Stimulated activated CD4-positive, alpha-beta T cell treated with anti-CD3 and anti-CD28 coated beads, TNF-alpha, amount 100 ng/mL, for 1 hour (primary cell): Measurements from ENCODE around the gene NUCB2.
A peak's percentile ranks its signal among the peaks of the same experiment; 100 is the strongest.

Experiments used
- DNase-seq, 3 donors: peaks; one replicate each; pipeline ENCODE4 v3.0.0-alpha.2; 2020; ENCODE audit warnings: low read depth in 3 of 3, low spot score in 1 of 3

Gene NUCB2

DNA sequence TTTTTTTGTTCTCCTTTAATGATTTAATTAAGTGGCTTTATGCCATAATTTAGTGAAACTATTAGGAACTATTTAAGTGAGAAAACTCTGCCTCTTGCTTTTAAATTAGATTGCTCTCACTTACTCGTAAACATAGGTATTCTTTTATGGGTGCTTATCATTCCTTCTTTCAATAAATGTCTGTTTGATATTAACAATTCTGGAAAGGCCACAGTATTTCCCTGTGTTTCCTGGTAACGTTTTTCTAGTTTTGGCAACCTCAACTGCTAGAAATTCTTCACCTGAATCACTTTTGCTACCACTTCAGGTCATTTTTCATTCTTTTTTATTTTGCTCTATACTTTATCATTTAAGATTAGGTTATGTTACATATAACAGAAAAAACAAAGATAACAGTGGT, 55.1 kb downstream of the NUCB2 start:
- DNase-seq: no peak

DNA sequence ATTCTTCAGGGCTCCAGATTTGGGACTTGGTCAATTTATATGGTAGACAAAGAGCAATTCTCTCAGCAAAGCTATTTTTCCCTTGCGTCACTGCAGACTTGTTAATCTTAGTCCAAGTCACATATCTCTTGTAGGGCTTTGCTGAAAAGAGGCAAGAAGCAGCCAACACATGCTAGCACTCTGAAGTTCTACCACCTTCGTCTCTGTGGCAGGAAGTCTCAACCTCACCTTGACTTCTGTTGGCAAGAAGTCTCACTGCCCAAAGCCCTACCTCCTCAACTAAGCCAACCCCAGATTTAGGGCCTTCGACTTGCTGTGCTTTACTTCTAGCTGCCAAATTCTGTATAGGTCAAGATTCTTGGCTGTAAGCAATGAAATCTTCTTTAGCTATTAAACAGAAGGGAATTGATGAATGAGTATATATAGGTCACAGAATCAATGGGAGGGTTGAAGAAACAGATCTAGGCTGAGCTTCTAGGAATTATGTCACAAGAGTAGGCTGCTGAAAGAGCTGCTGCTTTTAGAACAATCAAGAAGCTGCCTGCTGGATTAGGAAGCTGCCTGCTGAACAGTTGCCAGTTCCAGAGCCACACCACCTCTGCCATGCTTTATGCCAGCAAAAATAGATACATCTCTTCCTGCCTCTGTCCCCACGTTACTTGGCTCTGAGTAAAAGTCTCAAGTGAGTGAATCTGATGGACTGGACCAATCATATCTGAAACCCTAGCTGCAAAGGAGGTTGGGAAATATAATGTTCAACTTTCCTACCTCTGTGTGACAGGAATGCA, 57.5 kb downstream of the NUCB2 start:
- DNase-seq: no peak

DNA sequence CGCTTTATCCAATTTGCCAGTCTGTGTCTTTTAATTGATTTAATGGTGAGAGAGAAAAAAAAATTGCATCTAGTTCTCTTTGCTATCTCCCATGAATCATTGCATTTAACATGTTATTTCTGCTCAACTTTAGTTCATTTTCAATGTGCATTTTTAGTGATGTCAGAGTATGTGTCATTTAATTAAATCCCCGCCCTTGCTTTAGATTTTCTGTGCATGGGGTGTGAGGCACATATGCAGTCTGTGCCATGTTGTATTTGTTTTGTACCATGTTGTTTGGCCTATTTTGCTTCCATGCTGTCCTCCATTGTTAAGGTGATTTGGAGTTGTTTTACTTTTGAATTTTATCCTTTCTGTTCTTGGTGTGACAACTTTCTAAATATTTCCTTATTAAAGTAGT, 66.7 kb downstream of the NUCB2 start:
- DNase-seq: no peak

GRCh38 chr11:17343907-17344306, 67.4 kb downstream of the NUCB2 start:
- no peak for DNase-seq

DNA sequence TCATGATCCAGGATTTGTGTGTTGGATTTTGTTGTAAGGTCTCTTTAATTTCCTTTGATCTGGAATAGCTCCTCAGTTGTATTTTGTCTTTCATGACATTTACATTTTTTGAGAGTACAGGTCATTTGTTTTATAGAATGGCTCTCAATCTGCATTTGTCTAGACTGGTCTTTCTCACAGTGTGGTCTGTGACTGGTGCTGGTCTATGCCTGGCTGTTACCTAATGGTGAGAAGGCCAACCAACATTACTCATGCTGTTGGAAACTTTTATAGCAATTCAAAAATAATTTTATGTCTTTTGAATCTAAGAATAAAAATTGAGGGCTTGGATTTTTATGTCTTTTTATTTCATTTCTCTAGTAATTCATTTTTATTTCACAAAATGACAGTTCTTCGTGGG, 71.1 kb downstream of the NUCB2 start:
- DNase-seq: no peak

GRCh38 chr11:17350455-17351171, 74.1 kb downstream of the NUCB2 start:
- DNase-seq: no peak

- DNase-seq: no peak
Measured at GRCh38 chr11:17351172-17351509, 74.6 kb downstream of the NUCB2 start.

DNA sequence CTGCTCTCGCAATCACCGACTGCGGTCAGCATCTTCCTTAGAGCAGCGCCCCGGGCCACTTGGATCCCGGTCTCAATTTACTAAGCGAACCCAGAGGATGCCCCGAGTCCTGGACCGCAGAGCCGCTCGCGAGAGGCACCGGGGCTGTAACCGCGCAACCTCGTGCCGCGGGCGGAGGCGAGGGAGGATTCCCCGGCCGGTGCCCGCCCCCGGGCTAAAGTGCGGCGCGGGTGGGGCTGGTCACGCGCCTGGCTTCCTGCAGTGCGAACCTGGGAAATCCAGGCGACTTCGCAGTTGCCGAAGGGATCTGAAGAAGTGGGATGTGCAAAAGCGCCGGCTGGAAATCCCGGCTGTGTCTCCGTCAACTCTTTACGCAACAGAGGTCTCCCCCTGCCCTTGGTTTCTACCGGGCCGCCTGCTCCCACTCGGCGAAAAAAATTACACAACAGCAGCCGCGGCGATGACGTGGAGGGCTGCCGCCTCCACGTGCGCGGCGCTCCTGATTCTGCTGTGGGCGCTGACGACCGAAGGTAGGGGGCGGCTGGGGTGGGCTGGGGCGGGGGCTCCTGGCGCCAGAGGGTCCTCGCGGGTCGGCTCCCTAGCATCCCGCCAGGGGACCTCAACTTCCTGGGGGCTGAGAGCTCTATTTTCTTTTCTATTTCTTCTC, 75.1 kb downstream of the NUCB2 start, which contains the start of gene NCR3LG1:
TSS of gene NCR3LG1 (plus strand) at position 291 of the 667 bp plus-strand sequence. CDS start at position 461, 170 bp downstream.
- peak in 2 of 3 donors; percentile 26 to 44 for DNase-seq

- DNase-seq: peak in 2 of 3 donors; percentile 13 to 26
Measured at GRCh38 chr11:17352950-17353820, 76.6 kb downstream of the NUCB2 start.

- DNase-seq: no peak
Measured at GRCh38 chr11:17353821-17354600, 77.5 kb downstream of the NUCB2 start.

DNA sequence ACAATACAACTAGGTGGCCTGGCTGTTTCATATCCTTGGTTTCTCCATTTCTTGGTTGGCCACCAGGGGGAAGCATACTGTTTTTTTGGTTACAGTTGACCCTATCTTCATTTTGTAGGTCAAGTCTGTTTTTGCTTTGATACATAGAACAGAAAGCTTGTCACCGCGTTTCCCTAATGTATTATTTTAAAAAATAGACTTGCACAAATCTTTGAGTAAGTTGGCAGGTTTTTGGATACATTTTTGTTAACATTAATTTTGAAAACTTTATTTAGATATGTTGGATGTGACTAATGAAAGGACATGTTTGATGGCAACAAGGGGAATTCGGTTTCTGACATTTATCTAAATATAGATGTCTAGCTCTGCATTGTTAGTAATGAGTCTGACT, 78.1 kb downstream of the NUCB2 start:
- DNase-seq: peak in 1 of 3 donors; percentile 14

DNA sequence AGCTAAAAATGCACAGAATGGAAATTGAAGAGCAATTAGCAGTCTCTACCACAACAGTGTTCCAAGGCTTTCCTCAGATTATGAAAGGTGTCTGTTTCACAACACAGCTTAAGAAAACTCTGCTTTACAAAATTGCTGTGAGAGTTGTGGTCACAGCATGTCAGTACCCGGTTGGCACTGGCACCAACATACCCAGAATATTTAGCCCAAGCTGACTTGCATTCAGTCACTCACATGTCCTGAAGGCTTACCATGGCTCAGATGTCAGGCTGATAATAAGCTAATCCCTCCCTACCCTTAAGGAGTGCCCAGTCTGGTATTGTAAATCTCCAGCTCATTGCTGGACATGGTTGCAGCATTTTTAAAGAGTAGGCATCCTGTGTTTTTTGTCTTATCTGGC, 90.0 kb downstream of the NUCB2 start:
- DNase-seq: no peak

GRCh38 chr11:17368551-17368950, 92.0 kb downstream of the NUCB2 start:
- no peak for DNase-seq

GRCh38 chr11:17369094-17369493, 92.6 kb downstream of the NUCB2 start:
- DNase-seq: no peak

GRCh38 chr11:17369684-17370243, 93.2 kb downstream of the NUCB2 start:
- no peak for DNase-seq

DNA sequence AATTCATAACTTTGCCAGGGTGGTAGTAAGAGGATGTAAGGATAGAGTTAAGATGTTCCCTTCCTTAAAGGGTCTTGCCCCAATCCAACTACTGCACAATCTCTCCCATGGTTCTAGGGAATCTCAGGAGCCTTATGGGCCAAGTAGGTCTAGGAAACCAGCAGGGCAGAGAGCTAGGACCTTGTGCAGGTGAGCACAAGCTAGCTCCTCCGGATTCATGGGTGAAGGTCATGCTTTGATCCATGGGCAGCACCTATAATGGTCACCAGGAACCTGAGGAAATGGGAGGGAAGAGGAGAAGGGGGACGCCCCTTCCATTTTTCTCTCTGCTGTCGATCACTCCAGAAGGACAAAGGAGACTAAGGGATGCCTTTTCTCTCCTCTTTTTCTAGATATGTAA, 95.1 kb downstream of the NUCB2 start:
- DNase-seq: no peak

DNA sequence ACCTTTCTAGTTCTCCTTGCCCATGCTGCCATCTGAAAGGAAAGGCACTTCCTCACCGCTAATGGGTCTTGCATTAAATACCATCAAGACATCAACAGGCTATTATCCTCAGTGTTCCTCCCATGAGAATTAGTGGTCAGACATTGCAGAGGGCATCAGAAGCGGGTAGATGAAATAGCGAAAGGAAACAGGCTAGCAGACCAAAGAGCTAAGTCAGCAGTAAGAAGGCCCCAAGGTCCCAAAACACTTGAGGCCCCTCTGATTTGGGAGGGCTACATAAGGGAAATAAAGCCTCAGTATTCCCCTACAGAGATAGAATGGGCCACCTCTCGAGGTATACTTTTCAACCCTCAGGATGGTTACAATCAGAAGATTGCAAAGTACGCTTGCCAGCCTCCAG, 99.0 kb downstream of the NUCB2 start:
- no peak for DNase-seq

DNA sequence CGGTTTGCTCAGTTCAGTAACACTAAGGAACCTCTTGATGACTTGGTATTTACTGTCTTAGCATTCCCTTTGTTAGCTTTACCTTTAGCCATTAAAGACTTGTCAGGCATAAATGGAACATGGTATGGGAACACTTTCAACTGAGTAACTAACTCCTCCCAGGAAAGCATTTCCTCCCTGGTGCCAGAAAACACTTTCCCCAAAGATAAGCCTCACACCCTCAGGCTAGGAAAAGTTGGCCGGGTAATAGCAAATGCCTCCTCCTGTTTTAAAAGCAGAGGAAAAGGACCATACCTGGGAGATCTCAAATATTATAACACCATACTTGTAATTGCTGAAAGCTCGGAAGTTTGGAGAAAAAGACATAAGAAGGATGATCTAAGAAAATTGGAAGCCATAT, 100.0 kb downstream of the NUCB2 start:
- DNase-seq: no peak

- no peak for DNase-seq
Measured at GRCh38 chr11:17378655-17379054, 102.1 kb downstream of the NUCB2 start.
